ENCODE data around the gene INHBE.

The INHBE gene

DNA sequence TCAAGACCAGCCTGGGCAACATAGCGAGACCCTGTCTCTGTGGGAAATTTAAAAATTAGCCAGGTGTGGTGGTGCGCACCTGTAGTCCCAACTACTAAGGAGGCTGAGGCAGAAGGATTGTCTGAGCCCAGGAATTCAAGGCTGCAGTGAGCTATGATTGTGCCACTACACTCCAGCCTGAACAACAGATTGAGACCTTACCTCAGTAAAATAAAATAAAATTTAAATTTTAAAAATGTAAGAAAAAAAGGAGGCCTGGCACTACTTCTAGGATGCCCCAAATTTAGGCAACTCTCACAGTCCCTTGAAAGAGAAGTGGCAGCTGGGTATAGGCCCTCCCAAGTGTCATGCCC lies 918 bp upstream of the INHBE start:
- Histone ChIP-seq H3K4me3 (ENCODE audit: low read depth, low read length) (no peak overlapping the region), H3K36me3 (ENCODE audit: insufficient read depth, low read length) (no peaks in the 10 kb centered on the region), H3K27ac (ENCODE audit: low read depth, low read length) (no peak overlapping the region), H3K27me3 (ENCODE audit: insufficient read depth, low read length) (no peaks in the 10 kb centered on the region), H2AFZ (ENCODE audit: low read length, unreplicated experiment) (no peak overlapping the region), H3K4me1 (ENCODE audit: control insufficient read depth, insufficient read depth, low read length, unreplicated experiment) (peaks cover 21% of the 10 kb centered on the region), H3K79me2 (ENCODE audit: control insufficient read depth, insufficient read depth, low read length, unreplicated experiment) (no peaks in the 10 kb centered on the region)

- Histone ChIP-seq H2AFZ (ENCODE audit: low read length, unreplicated experiment) (no peak overlapping the region), H3K4me3 (ENCODE audit: low read depth, low read length) (no peak overlapping the region), H3K4me1 (ENCODE audit: control insufficient read depth, insufficient read depth, low read length, unreplicated experiment) (peaks cover 24% of the 10 kb centered on the region), H3K36me3 (ENCODE audit: insufficient read depth, low read length) (no peaks in the 10 kb centered on the region), H3K27me3 (ENCODE audit: insufficient read depth, low read length) (no peaks in the 10 kb centered on the region), H3K79me2 (ENCODE audit: control insufficient read depth, insufficient read depth, low read length, unreplicated experiment) (no peaks in the 10 kb centered on the region), H3K27ac (ENCODE audit: low read depth, low read length) (no peak overlapping the region)
Measured at GRCh38 chr12:57455374-57456144, 452 bp downstream of the INHBE start.

- no peak overlapping the region for H3K27ac ChIP-seq (ENCODE audit: low read depth, low read length)
- H3K79me2 ChIP-seq (ENCODE audit: control insufficient read depth, insufficient read depth, low read length, unreplicated experiment) = no peaks in the 10 kb centered on the region
- H3K4me1 ChIP-seq (ENCODE audit: control insufficient read depth, insufficient read depth, low read length, unreplicated experiment) = peaks cover 31% of the 10 kb centered on the region
- H3K4me3 ChIP-seq (ENCODE audit: low read depth, low read length) = no peak overlapping the region
- no peak overlapping the region for H2AFZ ChIP-seq (ENCODE audit: low read length, unreplicated experiment)
- H3K36me3 ChIP-seq (ENCODE audit: insufficient read depth, low read length) = no peaks in the 10 kb centered on the region
- peaks cover 3% of the 10 kb centered on the region; the same call in 1 of the 2 replicates for H3K27me3 ChIP-seq (ENCODE audit: insufficient read depth, low read length)
Measured at GRCh38 chr12:57456145-57456700, 1.1 kb downstream of the INHBE start.

GRCh38 chr12:57456737-57457490 lies 1.8 kb downstream of the INHBE start:
- Histone ChIP-seq H3K27ac (ENCODE audit: low read depth, low read length) (no peak overlapping the region), H3K4me1 (ENCODE audit: control insufficient read depth, insufficient read depth, low read length, unreplicated experiment) (peaks cover 31% of the 10 kb centered on the region), H3K79me2 (ENCODE audit: control insufficient read depth, insufficient read depth, low read length, unreplicated experiment) (no peaks in the 10 kb centered on the region), H3K27me3 (ENCODE audit: insufficient read depth, low read length) (peaks cover 5% of the 10 kb centered on the region; the same call in 1 of the 2 replicates), H3K36me3 (ENCODE audit: insufficient read depth, low read length) (no peaks in the 10 kb centered on the region), H2AFZ (ENCODE audit: low read length, unreplicated experiment) (no peak overlapping the region), H3K4me3 (ENCODE audit: low read depth, low read length) (no peak overlapping the region)

DNA sequence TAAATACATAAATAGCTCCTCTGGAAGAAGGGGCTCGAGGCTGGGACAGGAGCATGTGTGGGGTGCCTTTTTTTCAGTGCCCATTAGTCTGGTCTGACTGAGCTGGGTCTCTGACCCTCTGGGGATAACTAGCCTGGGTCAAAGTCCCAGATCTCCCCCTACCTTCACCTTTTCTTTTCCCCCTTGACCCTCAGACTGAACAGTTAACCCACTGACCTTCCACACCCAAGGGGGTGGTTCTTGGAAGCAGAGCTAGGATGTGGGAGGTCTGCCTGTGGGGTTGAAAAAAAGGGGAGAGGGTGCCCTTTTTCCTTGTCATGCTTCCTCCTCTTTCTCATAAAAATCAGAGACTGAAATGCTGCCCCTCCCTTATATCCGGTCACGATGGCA lies 3.6 kb downstream of the INHBE start:
- Histone ChIP-seq H3K79me2 (ENCODE audit: control insufficient read depth, insufficient read depth, low read length, unreplicated experiment) (no peaks in the 10 kb centered on the region), H3K4me3 (ENCODE audit: low read depth, low read length) (peak overlapping the region; percentile 79), H3K4me1 (ENCODE audit: control insufficient read depth, insufficient read depth, low read length, unreplicated experiment) (peaks cover 26% of the 10 kb centered on the region), H3K27ac (ENCODE audit: low read depth, low read length) (peak overlapping the region; percentile 52), H3K36me3 (ENCODE audit: insufficient read depth, low read length) (no peaks in the 10 kb centered on the region), H2AFZ (ENCODE audit: low read length, unreplicated experiment) (peak overlapping the region; percentile 26), H3K27me3 (ENCODE audit: insufficient read depth, low read length) (peaks cover 5% of the 10 kb centered on the region; the same call in 1 of the 2 replicates)

GRCh38 chr12:57459055-57459749 lies 4.1 kb downstream of the INHBE start:
- Histone ChIP-seq H3K27ac (ENCODE audit: low read depth, low read length) (peak overlapping the region; percentile 52), H3K4me3 (ENCODE audit: low read depth, low read length) (peak overlapping the region; percentile 79), H3K4me1 (ENCODE audit: control insufficient read depth, insufficient read depth, low read length, unreplicated experiment) (peaks cover 26% of the 10 kb centered on the region), H3K79me2 (ENCODE audit: control insufficient read depth, insufficient read depth, low read length, unreplicated experiment) (no peaks in the 10 kb centered on the region), H2AFZ (ENCODE audit: low read length, unreplicated experiment) (peak overlapping the region; percentile 34), H3K36me3 (ENCODE audit: insufficient read depth, low read length) (no peaks in the 10 kb centered on the region), H3K27me3 (ENCODE audit: insufficient read depth, low read length) (peaks cover 5% of the 10 kb centered on the region; the same call in 1 of the 2 replicates)

DNA sequence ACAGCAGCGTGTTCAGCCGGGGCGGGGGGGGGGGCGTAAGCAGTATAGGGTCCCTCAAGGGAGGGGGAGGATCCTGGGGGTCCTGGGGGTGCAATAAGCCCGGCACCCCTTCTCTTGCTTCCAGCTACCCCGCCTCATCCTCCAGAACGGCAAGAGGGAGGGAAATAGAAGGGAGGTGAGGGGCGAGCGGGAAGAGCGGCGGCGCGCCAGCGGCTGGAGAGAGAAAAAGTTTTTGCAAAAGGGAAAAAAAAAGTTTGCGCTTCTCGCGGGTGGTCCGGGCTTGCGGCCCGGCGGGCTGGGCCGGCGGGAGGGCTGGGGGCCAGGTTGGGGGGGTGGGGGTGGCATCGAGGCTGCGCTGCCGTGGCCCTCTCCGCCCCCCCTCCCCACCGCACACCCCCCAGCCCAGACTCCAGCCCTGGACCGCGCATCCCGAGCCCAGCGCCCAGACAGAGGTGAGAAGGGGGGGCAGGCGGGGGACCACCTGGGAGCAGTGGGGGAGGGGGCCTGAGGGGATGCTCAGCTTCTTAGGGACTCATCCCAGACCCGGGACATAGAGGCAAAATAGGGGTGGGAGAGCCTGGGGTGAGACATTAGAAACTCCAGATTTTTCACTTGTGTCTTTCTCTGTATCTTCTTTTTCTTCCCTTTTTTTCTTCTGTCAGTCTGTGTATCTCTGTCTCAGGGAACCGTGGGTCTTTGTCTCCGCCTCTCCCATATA lies 4.8 kb downstream of the INHBE start, which contains the start of gene GLI1:
GLI1 (plus strand) TSS at position 36 of the 718 bp plus-strand sequence. CDS start 3,907 bp downstream, outside the sequence.
- peaks cover 22% of the 10 kb centered on the region for H3K4me1 ChIP-seq (ENCODE audit: control insufficient read depth, insufficient read depth, low read length, unreplicated experiment)
- H2AFZ ChIP-seq (ENCODE audit: low read length, unreplicated experiment) = peak within 1 kb of the TSS; percentile 34
- peak within 1 kb of the TSS; percentile 79 for H3K4me3 ChIP-seq (ENCODE audit: low read depth, low read length)
- H3K36me3 ChIP-seq (ENCODE audit: insufficient read depth, low read length) = no peaks in the 10 kb centered on the region
- no peaks in the 10 kb centered on the region for H3K79me2 ChIP-seq (ENCODE audit: control insufficient read depth, insufficient read depth, low read length, unreplicated experiment)
- peak within 1 kb of the TSS; percentile 52 for H3K27ac ChIP-seq (ENCODE audit: low read depth, low read length)
- H3K27me3 ChIP-seq (ENCODE audit: insufficient read depth, low read length) = peaks cover 9% of the 10 kb centered on the region

DNA sequence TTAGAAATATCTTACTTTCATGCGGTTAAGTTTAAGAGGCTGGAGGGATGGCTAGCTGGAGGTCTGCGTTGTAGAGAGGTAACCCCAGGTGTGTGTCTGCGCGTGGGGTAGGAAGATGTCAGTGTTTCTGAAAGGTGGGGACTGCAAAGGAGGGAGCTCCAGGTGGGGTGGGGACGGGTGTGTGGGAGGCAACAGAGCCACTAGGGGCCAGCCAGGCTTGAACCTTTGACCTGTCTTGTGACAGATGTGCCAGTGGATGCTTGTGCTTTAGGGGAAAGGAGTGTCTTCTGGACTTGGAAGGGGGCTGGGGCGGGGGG lies 5.3 kb downstream of the INHBE start:
- Histone ChIP-seq H2AFZ (ENCODE audit: low read length, unreplicated experiment) (no peak overlapping the region), H3K79me2 (ENCODE audit: control insufficient read depth, insufficient read depth, low read length, unreplicated experiment) (no peaks in the 10 kb centered on the region), H3K4me1 (ENCODE audit: control insufficient read depth, insufficient read depth, low read length, unreplicated experiment) (peaks cover 22% of the 10 kb centered on the region), H3K36me3 (ENCODE audit: insufficient read depth, low read length) (no peaks in the 10 kb centered on the region), H3K27me3 (ENCODE audit: insufficient read depth, low read length) (peaks cover 14% of the 10 kb centered on the region), H3K4me3 (ENCODE audit: low read depth, low read length) (peak overlapping the region; percentile 79), H3K27ac (ENCODE audit: low read depth, low read length) (no peak overlapping the region)

GRCh38 chr12:57460841-57461275 lies 5.8 kb downstream of the INHBE start:
- peak overlapping the region; percentile 80 for H3K4me3 ChIP-seq (ENCODE audit: low read depth, low read length)
- H3K79me2 ChIP-seq (ENCODE audit: control insufficient read depth, insufficient read depth, low read length, unreplicated experiment) = no peaks in the 10 kb centered on the region
- no peak overlapping the region for H3K27ac ChIP-seq (ENCODE audit: low read depth, low read length)
- peaks cover 17% of the 10 kb centered on the region for H3K27me3 ChIP-seq (ENCODE audit: insufficient read depth, low read length)
- no peak overlapping the region for H2AFZ ChIP-seq (ENCODE audit: low read length, unreplicated experiment)
- peaks cover 22% of the 10 kb centered on the region for H3K4me1 ChIP-seq (ENCODE audit: control insufficient read depth, insufficient read depth, low read length, unreplicated experiment)
- H3K36me3 ChIP-seq (ENCODE audit: insufficient read depth, low read length) = no peaks in the 10 kb centered on the region
